GM18868 (cell line): ENCODE results near the gene FAM171A1.
A peak's percentile ranks its signal among the peaks of the same experiment; 100 is the strongest.
"Not testable (repeated sequence)": the region's sequence is repeated elsewhere in the genome, so short reads cannot be mapped to it uniquely, and the experiment has no call there.

Source experiments
- ATAC-seq: cut with Tn5 transposase; IDR thresholded peaks from one replicate; pipeline ENCODE4 v1.9.1; 2021; ENCODE audit warnings: mild to moderate bottlenecking, moderate library complexity; ENCODE audit not compliant: unreplicated experiment

Gene FAM171A1

GRCh38 chr10:15220445-15220844 lies 150.6 kb downstream of the FAM171A1 start:
- ATAC-seq, result no peak

GRCh38 chr10:15216700-15217099 lies 154.4 kb downstream of the FAM171A1 start:
- no peak for ATAC-seq

GRCh38 chr10:15214237-15214636 lies 156.9 kb downstream of the FAM171A1 start:
- no peak for ATAC-seq

- ATAC-seq, result no peak
Observed at GRCh38 chr10:15213461-15213861, 157.6 kb downstream of the FAM171A1 start.

- ATAC-seq, result no peak
Observed at GRCh38 chr10:15211464-15211979, 159.6 kb downstream of the FAM171A1 start.

- no peak for ATAC-seq
Observed at GRCh38 chr10:15210521-15210920, 160.6 kb downstream of the FAM171A1 start.

- peak; percentile 70 for ATAC-seq
Observed at GRCh38 chr10:15209827-15210509, 161.1 kb downstream of the FAM171A1 start.

- ATAC-seq, result no peak
Observed at GRCh38 chr10:15208221-15208620, 162.9 kb downstream of the FAM171A1 start.

- ATAC-seq, result not testable (repeated sequence)
Observed at GRCh38 chr10:15207410-15207809, 163.7 kb downstream of the FAM171A1 start.

GRCh38 chr10:15202639-15203038 lies 168.4 kb downstream of the FAM171A1 start:
- ATAC-seq, result no peak

GRCh38 chr10:15202301-15202621 lies 168.8 kb downstream of the FAM171A1 start:
- not testable (repeated sequence) for ATAC-seq

- ATAC-seq, result no peak
Observed at GRCh38 chr10:15201589-15202300, 169.3 kb downstream of the FAM171A1 start.

GRCh38 chr10:15200626-15201025 lies 170.5 kb downstream of the FAM171A1 start:
- ATAC-seq, result no peak

- ATAC-seq, result no peak
Observed at GRCh38 chr10:15197911-15198310, 173.2 kb downstream of the FAM171A1 start.

GRCh38 chr10:15197276-15197675 lies 173.8 kb downstream of the FAM171A1 start:
- no peak for ATAC-seq

GRCh38 chr10:15196021-15196834 lies 174.9 kb downstream of the FAM171A1 start:
- ATAC-seq, result no peak

- ATAC-seq, result peak; percentile 61
Observed at GRCh38 chr10:15189133-15189885, 181.8 kb downstream of the FAM171A1 start.

GRCh38 chr10:15188603-15189002 lies 182.5 kb downstream of the FAM171A1 start:
- ATAC-seq, result no peak

GRCh38 chr10:15183689-15184481 lies 187.2 kb downstream of the FAM171A1 start:
- ATAC-seq, result no peak
